ENCODE results near the gene DR1.

DNA sequence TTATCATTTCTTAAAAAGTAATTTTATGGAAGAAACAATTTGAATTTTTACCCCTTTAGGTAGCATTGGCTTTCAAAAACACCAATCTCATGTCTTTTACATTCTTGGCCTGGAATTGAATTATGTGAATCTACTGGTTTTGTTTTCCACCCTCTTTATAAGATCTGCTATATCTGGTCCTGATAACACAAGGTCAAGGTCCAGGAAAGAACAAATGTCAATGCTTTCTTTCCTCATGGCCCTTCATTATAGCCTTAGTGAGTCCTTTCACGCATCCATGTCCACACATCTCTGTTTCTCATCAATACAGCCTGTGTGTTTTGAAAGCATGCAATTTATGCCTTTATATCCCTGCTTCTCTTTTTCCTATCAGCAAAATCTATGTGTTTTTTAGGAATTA, 24.0 kb upstream of the DR1 start:
- TF ChIP-seq, protein P1, sequence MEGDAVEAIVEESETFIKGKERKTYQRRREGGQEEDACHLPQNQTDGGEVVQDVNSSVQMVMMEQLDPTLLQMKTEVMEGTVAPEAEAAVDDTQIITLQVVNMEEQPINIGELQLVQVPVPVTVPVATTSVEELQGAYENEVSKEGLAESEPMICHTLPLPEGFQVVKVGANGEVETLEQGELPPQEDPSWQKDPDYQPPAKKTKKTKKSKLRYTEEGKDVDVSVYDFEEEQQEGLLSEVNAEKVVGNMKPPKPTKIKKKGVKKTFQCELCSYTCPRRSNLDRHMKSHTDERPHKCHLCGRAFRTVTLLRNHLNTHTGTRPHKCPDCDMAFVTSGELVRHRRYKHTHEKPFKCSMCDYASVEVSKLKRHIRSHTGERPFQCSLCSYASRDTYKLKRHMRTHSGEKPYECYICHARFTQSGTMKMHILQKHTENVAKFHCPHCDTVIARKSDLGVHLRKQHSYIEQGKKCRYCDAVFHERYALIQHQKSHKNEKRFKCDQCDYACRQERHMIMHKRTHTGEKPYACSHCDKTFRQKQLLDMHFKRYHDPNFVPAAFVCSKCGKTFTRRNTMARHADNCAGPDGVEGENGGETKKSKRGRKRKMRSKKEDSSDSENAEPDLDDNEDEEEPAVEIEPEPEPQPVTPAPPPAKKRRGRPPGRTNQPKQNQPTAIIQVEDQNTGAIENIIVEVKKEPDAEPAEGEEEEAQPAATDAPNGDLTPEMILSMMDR (IDR thresholded peaks at IDR 0.05; ENCODE audit: low read length), result no peak
- TF ChIP-seq EZH2 (optimal IDR thresholded peaks at IDR 0.05; ENCODE audit: low read depth, low read length) (no peak), EZH2phosphoT487 (IDR thresholded peaks at IDR 0.05; ENCODE audit: low read length) (no peak)
